IMR-90 (cell line): ENCODE results near the gene OSCP1.
"Not testable (repeated sequence)": the region's sequence is repeated elsewhere in the genome, so short reads cannot be mapped to it uniquely, and the experiment has no call there.

Source experiments
- BHLHE40 ChIP-seq: fragments of 150-350 bp; IDR thresholded peaks from 2 replicates; pipeline ENCODE4 v1.6.1; 2016; ENCODE audit warnings: mild to moderate bottlenecking, low read depth, low read length
- CEBPB ChIP-seq: IDR thresholded peaks from 2 replicates; pipeline ENCODE4 v1.6.1; 2012; ENCODE audit warnings: low read depth, low read length, improper control_type of control experiment
- CHD1 ChIP-seq: IDR thresholded peaks from 2 replicates; pipeline ENCODE4 v1.6.1; 2012; ENCODE audit warnings: low read depth, low read length, improper control_type of control experiment
- CTCF ChIP-seq: conservative IDR thresholded peaks from 2 replicates; pipeline ENCODE4 v1.5.1; 2012; ENCODE audit warnings: mild to moderate bottlenecking, low read depth, low read length, improper control_type of control experiment
- FOS ChIP-seq: fragments of 150-350 bp; IDR thresholded peaks from 2 replicates; pipeline ENCODE4 v1.6.1; 2016; ENCODE audit warnings: low read depth, low read length
- MAFK ChIP-seq: IDR thresholded peaks from 2 replicates; pipeline ENCODE4 v1.6.1; 2012; ENCODE audit warnings: low read depth, low read length, improper control_type of control experiment
- MAZ ChIP-seq: IDR thresholded peaks from 2 replicates; pipeline ENCODE4 v1.6.1; 2012; ENCODE audit warnings: low read depth, mild to moderate bottlenecking, low read length, improper control_type of control experiment, moderate library complexity, borderline replicate concordance
- MXI1 ChIP-seq: IDR thresholded peaks from 2 replicates; pipeline ENCODE4 v1.6.1; 2012; ENCODE audit warnings: low read depth, mild to moderate bottlenecking, low read length, moderate library complexity, borderline replicate concordance
- NFE2L2 ChIP-seq: fragments of 150-350 bp; IDR thresholded peaks from 2 replicates; pipeline ENCODE4 v1.6.1; 2016; ENCODE audit warnings: low read depth, mild to moderate bottlenecking, low read length
- POLR2A ChIP-seq: IDR thresholded peaks from 2 replicates; pipeline ENCODE4 v1.6.1; 2012; ENCODE audit warnings: mild to moderate bottlenecking, low read depth, low read length
- RAD21 ChIP-seq: IDR thresholded peaks from 2 replicates; pipeline ENCODE4 v1.6.1; 2012; ENCODE audit warnings: low read length, improper control_type of control experiment
- RFX5 ChIP-seq: IDR thresholded peaks from 2 replicates; pipeline ENCODE4 v1.8.0; 2012; ENCODE audit warnings: low read depth, mild to moderate bottlenecking, low read length, moderate library complexity
- SMC3 ChIP-seq: fragments of 150-350 bp; IDR thresholded peaks from 2 replicates; pipeline ENCODE4 v1.6.1; 2016; ENCODE audit warnings: low read depth, mild to moderate bottlenecking, antibody characterized with exemption, low read length, moderate library complexity
- TF ChIP-seq, protein P1 (sequence below): fragments of 150-350 bp; IDR thresholded peaks from 2 replicates; pipeline ENCODE4 v1.6.1; 2017; ENCODE audit warnings: mild to moderate bottlenecking, antibody characterized with exemption, low read length, low read depth

DNA sequence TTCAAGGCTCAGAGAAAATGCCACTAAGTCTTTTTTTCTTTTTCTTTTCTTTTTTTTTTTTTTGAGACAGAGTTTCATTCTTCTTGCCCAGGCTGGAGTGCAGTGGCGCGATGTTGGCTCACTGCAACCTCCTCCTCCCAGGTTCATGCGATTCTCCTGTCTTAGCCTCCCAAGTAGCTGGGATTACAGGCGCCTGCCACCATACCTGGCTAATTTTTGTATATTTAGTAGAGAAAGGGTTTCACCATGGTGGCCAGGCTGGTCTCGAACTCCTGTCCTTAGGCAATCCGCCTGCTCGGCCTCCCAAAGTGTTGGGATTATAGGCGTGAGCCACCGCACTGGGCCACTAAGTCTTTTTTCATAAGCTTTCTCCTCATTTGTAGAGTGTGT is 37.1 kb upstream of the OSCP1 start:
- not testable (repeated sequence) for TF ChIP-seq CTCF, RFX5, FOS, POLR2A, CHD1, MAFK, RAD21, NFE2L2, MXI1, MAZ, CEBPB, BHLHE40, SMC3
- TF ChIP-seq, protein P1, sequence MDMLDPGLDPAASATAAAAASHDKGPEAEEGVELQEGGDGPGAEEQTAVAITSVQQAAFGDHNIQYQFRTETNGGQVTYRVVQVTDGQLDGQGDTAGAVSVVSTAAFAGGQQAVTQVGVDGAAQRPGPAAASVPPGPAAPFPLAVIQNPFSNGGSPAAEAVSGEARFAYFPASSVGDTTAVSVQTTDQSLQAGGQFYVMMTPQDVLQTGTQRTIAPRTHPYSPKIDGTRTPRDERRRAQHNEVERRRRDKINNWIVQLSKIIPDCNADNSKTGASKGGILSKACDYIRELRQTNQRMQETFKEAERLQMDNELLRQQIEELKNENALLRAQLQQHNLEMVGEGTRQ = not testable (repeated sequence)
